Measurements from ENCODE around the gene RAB3GAP2. TPM values are rescaled to one million over a fixed set of nuclear protein-coding genes. Genes with fewer than 3 reads are reported as not detected.

Gene RAB3GAP2
- total RNA-seq, 1 experiment from 2014 or later, result 64.3 TPM

DNA sequence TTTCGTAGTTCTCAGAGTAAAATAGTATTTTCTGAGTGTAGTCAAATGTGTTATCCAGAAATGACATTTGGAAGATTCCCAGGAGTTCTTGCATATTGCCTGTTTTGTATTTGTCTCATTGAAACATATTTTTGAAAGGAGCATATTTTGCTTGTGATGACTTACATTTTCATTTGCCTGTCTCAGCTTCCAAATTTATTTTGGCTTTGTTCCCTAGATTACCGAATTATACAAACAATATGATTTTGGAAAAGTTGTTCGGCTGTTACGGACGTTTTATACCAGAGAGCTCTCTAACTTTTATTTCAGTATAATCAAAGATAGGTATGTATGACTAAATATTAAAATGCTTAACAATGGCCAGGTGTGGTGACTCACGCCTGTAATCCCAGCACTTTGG is 132.3 kb downstream of the RAB3GAP2 start (continued):
- TF ChIP-seq, protein P1, sequence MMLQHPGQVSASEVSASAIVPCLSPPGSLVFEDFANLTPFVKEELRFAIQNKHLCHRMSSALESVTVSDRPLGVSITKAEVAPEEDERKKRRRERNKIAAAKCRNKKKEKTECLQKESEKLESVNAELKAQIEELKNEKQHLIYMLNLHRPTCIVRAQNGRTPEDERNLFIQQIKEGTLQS (CRISPR knock-in tag; conservative IDR thresholded peaks at IDR 0.05), result no peak
- TF ChIP-seq ETV6 (CRISPR knock-in tag; IDR thresholded peaks at IDR 0.05), result no peak
- no peak for TF ChIP-seq ZNF232 (CRISPR knock-in tag; IDR thresholded peaks at IDR 0.05)
- no peak for TF ChIP-seq CBFB (CRISPR knock-in tag; IDR thresholded peaks at IDR 0.05; ENCODE audit: low read depth)

DNA sequence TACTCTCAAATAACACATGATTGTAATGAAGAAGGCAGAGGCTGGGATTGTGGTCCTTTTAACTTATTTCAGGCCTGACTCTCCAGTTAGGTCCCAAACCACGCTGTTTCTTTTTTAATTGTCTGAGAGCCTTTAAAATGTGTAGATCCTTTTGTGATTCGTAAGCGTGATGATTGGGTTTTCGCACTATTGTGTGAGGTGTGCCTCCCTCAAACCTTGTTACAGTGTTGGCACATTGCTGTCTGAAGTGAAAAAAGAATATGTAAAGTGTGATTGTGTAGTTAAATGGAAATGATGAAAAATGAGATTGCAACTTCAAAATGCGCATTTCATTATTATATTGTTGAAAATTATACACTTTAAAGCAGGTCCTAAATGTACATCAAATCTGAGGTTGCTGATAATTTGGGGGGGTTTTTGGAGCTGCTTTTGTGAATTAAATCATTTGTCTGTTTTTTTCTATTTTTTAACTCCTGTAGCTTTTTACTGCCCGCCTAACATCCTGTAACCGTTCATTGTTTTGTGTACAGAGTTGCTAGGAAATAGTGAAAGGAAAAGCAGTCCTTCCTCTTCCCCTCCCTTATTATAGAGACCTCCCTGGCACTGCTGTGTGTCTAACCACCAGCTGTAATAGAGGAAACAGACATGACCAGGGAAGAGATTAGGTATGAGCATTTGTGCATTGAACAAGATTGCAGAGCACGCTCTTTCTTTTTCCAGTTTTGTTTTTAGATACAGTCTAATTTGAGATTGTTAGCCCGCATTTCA is 135.1 kb downstream of the RAB3GAP2 start:
- no peak for DNase-seq (ENCODE audit: low spot score)
- Mint-ChIP-seq H3K9me3 (no peaks in the 10 kb centered on the region), H3K27me3 (ENCODE audit: low read depth) (no peaks in the 10 kb centered on the region), H3K36me3 (peaks cover 68% of the 10 kb centered on the region), H3K4me3 (no peak overlapping the region), H3K27ac (no peak overlapping the region), H3K4me1 (no peaks in the 10 kb centered on the region)
- TF ChIP-seq ZNF396 (CRISPR knock-in tag; IDR thresholded peaks at IDR 0.05; ENCODE audit: borderline replicate concordance), result no peak
- no peak for TF ChIP-seq GTF2I (CRISPR knock-in tag; conservative IDR thresholded peaks at IDR 0.05)
- no peak for TF ChIP-seq ZNF219 (CRISPR knock-in tag; IDR thresholded peaks at IDR 0.05; ENCODE audit: borderline replicate concordance)
- TF ChIP-seq, protein P2, sequence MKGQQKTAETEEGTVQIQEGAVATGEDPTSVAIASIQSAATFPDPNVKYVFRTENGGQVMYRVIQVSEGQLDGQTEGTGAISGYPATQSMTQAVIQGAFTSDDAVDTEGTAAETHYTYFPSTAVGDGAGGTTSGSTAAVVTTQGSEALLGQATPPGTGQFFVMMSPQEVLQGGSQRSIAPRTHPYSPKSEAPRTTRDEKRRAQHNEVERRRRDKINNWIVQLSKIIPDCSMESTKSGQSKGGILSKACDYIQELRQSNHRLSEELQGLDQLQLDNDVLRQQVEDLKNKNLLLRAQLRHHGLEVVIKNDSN (CRISPR knock-in tag; IDR thresholded peaks at IDR 0.05), result no peak
- no peak for TF ChIP-seq ZNF423 (CRISPR knock-in tag; IDR thresholded peaks at IDR 0.05)
- TF ChIP-seq JAZF1 (CRISPR knock-in tag; IDR thresholded peaks at IDR 0.05), result no peak
- TF ChIP-seq TEAD4 (CRISPR knock-in tag; IDR thresholded peaks at IDR 0.05), result no peak
- TF ChIP-seq, protein P3, sequence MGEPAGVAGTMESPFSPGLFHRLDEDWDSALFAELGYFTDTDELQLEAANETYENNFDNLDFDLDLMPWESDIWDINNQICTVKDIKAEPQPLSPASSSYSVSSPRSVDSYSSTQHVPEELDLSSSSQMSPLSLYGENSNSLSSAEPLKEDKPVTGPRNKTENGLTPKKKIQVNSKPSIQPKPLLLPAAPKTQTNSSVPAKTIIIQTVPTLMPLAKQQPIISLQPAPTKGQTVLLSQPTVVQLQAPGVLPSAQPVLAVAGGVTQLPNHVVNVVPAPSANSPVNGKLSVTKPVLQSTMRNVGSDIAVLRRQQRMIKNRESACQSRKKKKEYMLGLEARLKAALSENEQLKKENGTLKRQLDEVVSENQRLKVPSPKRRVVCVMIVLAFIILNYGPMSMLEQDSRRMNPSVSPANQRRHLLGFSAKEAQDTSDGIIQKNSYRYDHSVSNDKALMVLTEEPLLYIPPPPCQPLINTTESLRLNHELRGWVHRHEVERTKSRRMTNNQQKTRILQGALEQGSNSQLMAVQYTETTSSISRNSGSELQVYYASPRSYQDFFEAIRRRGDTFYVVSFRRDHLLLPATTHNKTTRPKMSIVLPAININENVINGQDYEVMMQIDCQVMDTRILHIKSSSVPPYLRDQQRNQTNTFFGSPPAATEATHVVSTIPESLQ (CRISPR knock-in tag; IDR thresholded peaks at IDR 0.05), result no peak
- no peak for TF ChIP-seq SP1 (CRISPR knock-in tag; conservative IDR thresholded peaks at IDR 0.05)
- TF ChIP-seq EMX1 (CRISPR knock-in tag; IDR thresholded peaks at IDR 0.05), result no peak
- TF ChIP-seq, protein P4, sequence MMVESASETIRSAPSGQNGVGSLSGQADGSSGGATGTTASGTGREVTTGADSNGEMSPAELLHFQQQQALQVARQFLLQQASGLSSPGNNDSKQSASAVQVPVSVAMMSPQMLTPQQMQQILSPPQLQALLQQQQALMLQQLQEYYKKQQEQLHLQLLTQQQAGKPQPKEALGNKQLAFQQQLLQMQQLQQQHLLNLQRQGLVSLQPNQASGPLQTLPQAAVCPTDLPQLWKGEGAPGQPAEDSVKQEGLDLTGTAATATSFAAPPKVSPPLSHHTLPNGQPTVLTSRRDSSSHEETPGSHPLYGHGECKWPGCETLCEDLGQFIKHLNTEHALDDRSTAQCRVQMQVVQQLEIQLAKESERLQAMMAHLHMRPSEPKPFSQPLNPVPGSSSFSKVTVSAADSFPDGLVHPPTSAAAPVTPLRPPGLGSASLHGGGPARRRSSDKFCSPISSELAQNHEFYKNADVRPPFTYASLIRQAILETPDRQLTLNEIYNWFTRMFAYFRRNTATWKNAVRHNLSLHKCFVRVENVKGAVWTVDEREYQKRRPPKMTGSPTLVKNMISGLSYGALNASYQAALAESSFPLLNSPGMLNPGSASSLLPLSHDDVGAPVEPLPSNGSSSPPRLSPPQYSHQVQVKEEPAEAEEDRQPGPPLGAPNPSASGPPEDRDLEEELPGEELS (CRISPR knock-in tag; IDR thresholded peaks at IDR 0.05), result no peak
- no peak for TF ChIP-seq NR3C1 (CRISPR knock-in tag; conservative IDR thresholded peaks at IDR 0.05; ENCODE audit: low read depth)
- TF ChIP-seq, protein P5, sequence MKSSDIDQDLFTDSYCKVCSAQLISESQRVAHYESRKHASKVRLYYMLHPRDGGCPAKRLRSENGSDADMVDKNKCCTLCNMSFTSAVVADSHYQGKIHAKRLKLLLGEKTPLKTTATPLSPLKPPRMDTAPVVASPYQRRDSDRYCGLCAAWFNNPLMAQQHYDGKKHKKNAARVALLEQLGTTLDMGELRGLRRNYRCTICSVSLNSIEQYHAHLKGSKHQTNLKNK (CRISPR knock-in tag; IDR thresholded peaks at IDR 0.05), result no peak
- TF ChIP-seq, protein P6, sequence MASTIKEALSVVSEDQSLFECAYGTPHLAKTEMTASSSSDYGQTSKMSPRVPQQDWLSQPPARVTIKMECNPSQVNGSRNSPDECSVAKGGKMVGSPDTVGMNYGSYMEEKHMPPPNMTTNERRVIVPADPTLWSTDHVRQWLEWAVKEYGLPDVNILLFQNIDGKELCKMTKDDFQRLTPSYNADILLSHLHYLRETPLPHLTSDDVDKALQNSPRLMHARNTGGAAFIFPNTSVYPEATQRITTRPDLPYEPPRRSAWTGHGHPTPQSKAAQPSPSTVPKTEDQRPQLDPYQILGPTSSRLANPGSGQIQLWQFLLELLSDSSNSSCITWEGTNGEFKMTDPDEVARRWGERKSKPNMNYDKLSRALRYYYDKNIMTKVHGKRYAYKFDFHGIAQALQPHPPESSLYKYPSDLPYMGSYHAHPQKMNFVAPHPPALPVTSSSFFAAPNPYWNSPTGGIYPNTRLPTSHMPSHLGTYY (CRISPR knock-in tag; IDR thresholded peaks at IDR 0.05), result no peak
- no peak for TF ChIP-seq PRRX2 (CRISPR knock-in tag; IDR thresholded peaks at IDR 0.05)
- no peak for TF ChIP-seq ZNF138 (CRISPR knock-in tag; conservative IDR thresholded peaks at IDR 0.05)
- no peak for TF ChIP-seq TCF7 (CRISPR knock-in tag; IDR thresholded peaks at IDR 0.05; ENCODE audit: low read depth)
- TF ChIP-seq HMGA2 (CRISPR knock-in tag; IDR thresholded peaks at IDR 0.05), result no peak
- TF ChIP-seq, protein P7, sequence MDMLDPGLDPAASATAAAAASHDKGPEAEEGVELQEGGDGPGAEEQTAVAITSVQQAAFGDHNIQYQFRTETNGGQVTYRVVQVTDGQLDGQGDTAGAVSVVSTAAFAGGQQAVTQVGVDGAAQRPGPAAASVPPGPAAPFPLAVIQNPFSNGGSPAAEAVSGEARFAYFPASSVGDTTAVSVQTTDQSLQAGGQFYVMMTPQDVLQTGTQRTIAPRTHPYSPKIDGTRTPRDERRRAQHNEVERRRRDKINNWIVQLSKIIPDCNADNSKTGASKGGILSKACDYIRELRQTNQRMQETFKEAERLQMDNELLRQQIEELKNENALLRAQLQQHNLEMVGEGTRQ (CRISPR knock-in tag; IDR thresholded peaks at IDR 0.05), result no peak
- no peak for TF ChIP-seq GRHL2 (CRISPR knock-in tag; IDR thresholded peaks at IDR 0.05; ENCODE audit: insufficient replicate concordance, severe bottlenecking)
- POLR2A ChIA-PET, result no interaction called here
- ATAC-seq, result no peak
- CTCF ChIA-PET, result interaction anchor here (1.0 kb wide), 1 partner anchor 24 kb away, joined by 4 read pairs; no protein-coding TSS in a partner anchor
